GM12891 (cell line): ENCODE measurements around the gene DNAI1.

ENCODE experiments used
- PAX5 ChIP-seq: IDR thresholded peaks from 2 replicates; pipeline ENCODE4 v1.6.1; 2011; ENCODE audit warnings: low read length, moderate library complexity, mild to moderate bottlenecking; ENCODE audit not compliant: insufficient read depth, severe bottlenecking
- POLR2A ChIP-seq: IDR thresholded peaks from 2 replicates; pipeline ENCODE4 v1.6.1; 2011; ENCODE audit warnings: low read depth, low read length, control low read depth
- POLR2AphosphoS5 ChIP-seq: IDR thresholded peaks from 2 replicates; pipeline ENCODE4 v1.6.1; 2011; ENCODE audit warnings: low read depth, low read length, control low read depth
- SPI1 ChIP-seq: IDR thresholded peaks from 2 replicates; pipeline ENCODE4 v1.6.1; 2011; ENCODE audit warnings: low read depth, low read length, control low read depth
- TAF1 ChIP-seq: IDR thresholded peaks from 2 replicates; pipeline ENCODE4 v1.6.1; 2011; ENCODE audit warnings: low read depth, low read length, control low read depth

- TF ChIP-seq POLR2A (no peak), TAF1 (no peak), POLR2AphosphoS5 (no peak), PAX5 (no peak), SPI1 (no peak)
Observed at GRCh38 chr9:34485822-34486221, 27.2 kb downstream of the DNAI1 start.
